Measurements from ENCODE around the gene TRERF1.

- no peak for TF ChIP-seq SETDB1 (IDR thresholded peaks at IDR 0.05; ENCODE audit: insufficient read length, low read length)
- no peak for TF ChIP-seq ZBTB1 (tag by site-specific recombination; IDR thresholded peaks at IDR 0.05)
- TF ChIP-seq ATF2 (tag by site-specific recombination; IDR thresholded peaks at IDR 0.05; ENCODE audit: low read depth), result no peak
- TF ChIP-seq ZNF830 (tag by site-specific recombination; IDR thresholded peaks at IDR 0.05; ENCODE audit: low read depth), result no peak
- TF ChIP-seq, protein P1, sequence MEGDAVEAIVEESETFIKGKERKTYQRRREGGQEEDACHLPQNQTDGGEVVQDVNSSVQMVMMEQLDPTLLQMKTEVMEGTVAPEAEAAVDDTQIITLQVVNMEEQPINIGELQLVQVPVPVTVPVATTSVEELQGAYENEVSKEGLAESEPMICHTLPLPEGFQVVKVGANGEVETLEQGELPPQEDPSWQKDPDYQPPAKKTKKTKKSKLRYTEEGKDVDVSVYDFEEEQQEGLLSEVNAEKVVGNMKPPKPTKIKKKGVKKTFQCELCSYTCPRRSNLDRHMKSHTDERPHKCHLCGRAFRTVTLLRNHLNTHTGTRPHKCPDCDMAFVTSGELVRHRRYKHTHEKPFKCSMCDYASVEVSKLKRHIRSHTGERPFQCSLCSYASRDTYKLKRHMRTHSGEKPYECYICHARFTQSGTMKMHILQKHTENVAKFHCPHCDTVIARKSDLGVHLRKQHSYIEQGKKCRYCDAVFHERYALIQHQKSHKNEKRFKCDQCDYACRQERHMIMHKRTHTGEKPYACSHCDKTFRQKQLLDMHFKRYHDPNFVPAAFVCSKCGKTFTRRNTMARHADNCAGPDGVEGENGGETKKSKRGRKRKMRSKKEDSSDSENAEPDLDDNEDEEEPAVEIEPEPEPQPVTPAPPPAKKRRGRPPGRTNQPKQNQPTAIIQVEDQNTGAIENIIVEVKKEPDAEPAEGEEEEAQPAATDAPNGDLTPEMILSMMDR (tag by site-specific recombination; IDR thresholded peaks at IDR 0.05), result no peak
- no peak for TF ChIP-seq ZNF561 (tag by site-specific recombination; IDR thresholded peaks at IDR 0.05; ENCODE audit: borderline replicate concordance)
- no peak for TF ChIP-seq ZNF416 (tag by site-specific recombination; IDR thresholded peaks at IDR 0.05)
- no peak for TF ChIP-seq ZNF354C (tag by site-specific recombination; IDR thresholded peaks at IDR 0.05; ENCODE audit: borderline replicate concordance, low read depth)
- TF ChIP-seq REST (tag by site-specific recombination; IDR thresholded peaks at IDR 0.05), result peak; percentile 84
- no peak for TF ChIP-seq ZBTB10 (tag by site-specific recombination; IDR thresholded peaks at IDR 0.05)
- TF ChIP-seq ZFP37 (tag by site-specific recombination; IDR thresholded peaks at IDR 0.05), result no peak
- TF ChIP-seq HOXC10 (CRISPR knock-in tag; IDR thresholded peaks at IDR 0.05), result no peak
Measured at GRCh38 chr6:42344756-42345155, 107.0 kb downstream of the TRERF1 start.
